ENCODE results near the gene ZNF511.

GRCh38 chr10:133326223-133326551, 17.5 kb downstream of the ZNF511 start:
- TF ChIP-seq CTCF (IDR thresholded peaks at IDR 0.05; ENCODE audit: low read length): no peak
- TF ChIP-seq EZH2 (IDR thresholded peaks at IDR 0.05; ENCODE audit: borderline replicate concordance, low read length): no peak

Measured in OCI-LY1 (cell line).